Left ventricle myocardium inferior (tissue), 1 donor: Measurements from ENCODE around the gene SMAD4. TPM values are rescaled to one million over a fixed set of nuclear protein-coding genes. Genes with fewer than 3 reads are reported as not detected.

Experiments used
- DNase-seq: peaks from one replicate; pipeline ENCODE4 v3.0.0-alpha.2; 2020
- H3K27ac ChIP-seq: fragments of 200-600 bp; replicated peaks from 2 replicates; pipeline ENCODE4 v1.8.0; 2021
- H3K27me3 ChIP-seq: fragments of 200-600 bp; 2 replicates; pipeline ENCODE4 v1.8.0; 2021; ENCODE audit warnings: low read depth
- H3K36me3 ChIP-seq: fragments of 200-600 bp; 2 replicates; pipeline ENCODE4 v1.8.0; 2021
- H3K4me1 ChIP-seq: fragments of 200-600 bp; 2 replicates; pipeline ENCODE4 v1.8.0; 2021
- H3K4me3 ChIP-seq: fragments of 200-600 bp; 2 replicates; pipeline ENCODE4 v1.8.0; 2021; ENCODE audit warnings: mild to moderate bottlenecking, moderate library complexity
- H3K9me3 ChIP-seq: fragments of 200-600 bp; replicated peaks from 2 replicates; pipeline ENCODE4 v1.8.0; 2021
- intact Hi-C: fragments of 100-400 bp; cut with micrococcal nuclease; formaldehyde crosslinking; loops from one replicate; pipeline ENCODE4 v1.11.0; 2022
- total RNA-seq: library from RNA; stranded (reverse); fragmentation: NEBNext Ultra II Directional; extraction: Animal tissue kit (Norgen Biotek cat#: 25700); gene quantifications from one replicate; pipeline ENCODE4 v1.2.1, GENCODE V29; 2021
- TF ChIP-seq, protein P1 (sequence below): fragments of 200-600 bp; IDR thresholded peaks from 2 replicates; pipeline ENCODE4 v1.8.0; 2021; ENCODE audit warnings: antibody characterized with exemption, mild to moderate bottlenecking, borderline replicate concordance
- donor health status: DM: no; HTN: yes; CAD: no; lungs with severe emphysema.

SMAD4 gene
- total RNA-seq, 1 donor from 2014 or later: 82.9 TPM

DNA sequence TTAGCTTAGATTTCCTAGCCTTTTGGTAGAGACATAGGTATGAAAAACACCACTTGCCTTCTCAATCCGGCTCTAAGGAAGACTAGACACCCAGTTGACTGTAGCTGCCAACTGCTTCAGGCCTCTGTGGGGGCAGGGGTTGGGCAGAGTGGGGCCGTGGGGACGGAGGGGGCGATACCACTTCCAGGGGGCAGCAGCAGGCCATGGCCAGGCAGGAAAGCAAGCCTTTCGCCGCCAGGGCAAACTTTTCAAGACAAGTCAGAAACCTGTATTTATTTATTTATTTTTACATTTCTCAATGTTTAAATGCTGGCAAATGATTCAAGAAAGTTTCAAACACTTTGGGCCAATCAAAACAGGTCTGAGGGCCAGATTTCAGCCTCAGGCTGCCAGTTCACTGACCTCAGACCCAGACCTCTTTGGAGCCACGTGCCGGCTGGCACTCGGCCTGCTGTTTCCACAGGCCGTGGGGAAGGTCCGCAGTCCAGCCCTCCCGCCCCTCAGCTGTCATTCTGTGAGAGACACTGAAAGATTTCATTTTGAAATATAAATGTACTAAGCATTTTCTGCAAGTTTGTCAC, 103.7 kb downstream of the SMAD4 start:
- H3K4me3 ChIP-seq: no peak overlapping the region
- peaks cover 3% of the 10 kb centered on the region for H3K27me3 ChIP-seq
- intact Hi-C loops: no loop called here
- no peaks in the 10 kb centered on the region for H3K4me1 ChIP-seq
- TF ChIP-seq, protein P1, sequence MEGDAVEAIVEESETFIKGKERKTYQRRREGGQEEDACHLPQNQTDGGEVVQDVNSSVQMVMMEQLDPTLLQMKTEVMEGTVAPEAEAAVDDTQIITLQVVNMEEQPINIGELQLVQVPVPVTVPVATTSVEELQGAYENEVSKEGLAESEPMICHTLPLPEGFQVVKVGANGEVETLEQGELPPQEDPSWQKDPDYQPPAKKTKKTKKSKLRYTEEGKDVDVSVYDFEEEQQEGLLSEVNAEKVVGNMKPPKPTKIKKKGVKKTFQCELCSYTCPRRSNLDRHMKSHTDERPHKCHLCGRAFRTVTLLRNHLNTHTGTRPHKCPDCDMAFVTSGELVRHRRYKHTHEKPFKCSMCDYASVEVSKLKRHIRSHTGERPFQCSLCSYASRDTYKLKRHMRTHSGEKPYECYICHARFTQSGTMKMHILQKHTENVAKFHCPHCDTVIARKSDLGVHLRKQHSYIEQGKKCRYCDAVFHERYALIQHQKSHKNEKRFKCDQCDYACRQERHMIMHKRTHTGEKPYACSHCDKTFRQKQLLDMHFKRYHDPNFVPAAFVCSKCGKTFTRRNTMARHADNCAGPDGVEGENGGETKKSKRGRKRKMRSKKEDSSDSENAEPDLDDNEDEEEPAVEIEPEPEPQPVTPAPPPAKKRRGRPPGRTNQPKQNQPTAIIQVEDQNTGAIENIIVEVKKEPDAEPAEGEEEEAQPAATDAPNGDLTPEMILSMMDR: no peak
- no peaks in the 10 kb centered on the region for H3K36me3 ChIP-seq
- DNase-seq: no peak
- no peak overlapping the region for H3K27ac ChIP-seq
- H3K9me3 ChIP-seq: no peaks in the 10 kb centered on the region

Other genes starting within 250 kb of the SMAD4 start
- gene MRO, start 210.2 kb upstream of the SMAD4 start, total RNA-seq: 3.8 TPM
- gene ME2, start 151.1 kb upstream of the SMAD4 start, total RNA-seq: 54.5 TPM
- 5.2 TPM for gene ELAC1, start 62.2 kb upstream of the SMAD4 start, total RNA-seq
- 17.2 TPM for gene MEX3C, start 167.5 kb downstream of the SMAD4 start, total RNA-seq